Erythroblast (primary cell): ENCODE measurements around the gene FKBP8.

ENCODE experiments used
- GATA1 ChIP-seq: IDR thresholded peaks from 2 replicates; pipeline ENCODE4 v1.6.1; 2011; ENCODE audit warnings: low read depth, mild to moderate bottlenecking, control low read depth, low read length, moderate library complexity
- POLR2A ChIP-seq: IDR thresholded peaks from 2 replicates; pipeline ENCODE4 v1.6.1; 2011; ENCODE audit warnings: mild to moderate bottlenecking, low read length

DNA sequence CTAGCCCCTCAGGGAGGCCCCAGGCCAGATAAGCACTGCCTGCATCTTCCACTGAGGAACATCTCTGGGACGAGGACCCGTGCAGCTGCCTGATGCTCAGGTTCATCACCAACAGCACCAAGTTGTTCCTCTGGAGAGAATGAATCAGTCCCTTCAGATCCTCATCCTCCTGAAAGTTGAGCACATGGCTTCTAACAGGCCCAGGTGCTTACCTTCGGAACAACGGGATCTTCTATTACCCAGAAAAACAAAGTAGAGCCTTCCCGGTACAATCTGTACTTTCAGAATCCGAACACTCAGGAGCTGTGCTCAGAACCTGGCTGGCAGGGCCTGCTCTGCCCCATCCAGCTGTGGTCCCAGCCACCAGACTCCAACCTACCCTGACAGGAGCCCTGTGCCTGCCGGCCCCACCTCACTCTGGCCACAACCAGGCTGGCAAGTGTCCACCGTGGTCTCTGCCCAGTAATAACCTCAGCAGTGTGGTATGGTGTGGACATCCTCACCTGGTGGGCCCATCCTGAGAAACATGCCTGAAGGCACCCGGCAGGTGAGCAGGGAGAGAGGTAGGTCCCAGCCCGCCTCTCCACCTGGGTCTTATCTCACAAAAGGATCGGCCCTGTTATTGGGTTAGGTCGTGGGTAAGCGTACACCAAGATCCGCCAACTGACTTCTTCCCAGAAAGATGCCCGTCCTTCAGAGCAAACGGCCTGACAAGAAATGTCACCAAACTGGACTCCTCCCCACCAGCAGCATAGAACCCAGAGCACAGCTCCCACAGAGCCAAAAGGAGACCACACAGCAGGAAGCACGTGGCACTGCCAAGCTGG, 55.6 kb downstream of the FKBP8 start:
- TF ChIP-seq POLR2A, result no peak
- no peak for TF ChIP-seq GATA1
